NOMO-1 (cell line): ENCODE measurements around the gene PCTP.
A peak's percentile ranks its signal among the peaks of the same experiment; 100 is the strongest.

Experiments
- DNase-seq, 2 experiments: peaks; one replicate each; lab custom pipeline; 2025; ENCODE audit not compliant: unreplicated experiment in 2 of 2; lab: John Stamatoyannopoulos, UW

PCTP gene

GRCh38 chr17:55750750-55751657 lies at the start of gene PCTP:
TSS of gene PCTP (plus strand) at chr17:55751051. CDS start at chr17:55751104, 53 bp downstream.
- DNase-seq = peak; percentile 89 to 94

GRCh38 chr17:55702150-55702549 lies 48.7 kb upstream of the PCTP start:
- no peak for DNase-seq

GRCh38 chr17:55704401-55704800 lies 46.5 kb upstream of the PCTP start:
- peak; percentile 23 to 84 for DNase-seq

- no peak for DNase-seq
These were observed 45.0 kb upstream of the PCTP start for GRCh38 chr17:55705847-55706246.

- no peak for DNase-seq
These were observed 43.8 kb upstream of the PCTP start for GRCh38 chr17:55706808-55707773.

GRCh38 chr17:55708175-55708974 lies 42.5 kb upstream of the PCTP start:
- no peak for DNase-seq

- no peak for DNase-seq
These were observed 41.4 kb upstream of the PCTP start for GRCh38 chr17:55709440-55709839.

- no peak for DNase-seq
These were observed 40.9 kb upstream of the PCTP start for GRCh38 chr17:55709984-55710383.

- DNase-seq = peak; percentile 68 to 82
These were observed 40.4 kb upstream of the PCTP start for GRCh38 chr17:55710410-55710809.

- no peak for DNase-seq
These were observed 39.9 kb upstream of the PCTP start for GRCh38 chr17:55710829-55711496.

GRCh38 chr17:55717432-55717831 lies 33.4 kb upstream of the PCTP start:
- DNase-seq = no peak

- DNase-seq = peak; percentile 21 to 54
These were observed 32.7 kb upstream of the PCTP start for GRCh38 chr17:55717898-55718735.

GRCh38 chr17:55720919-55721836 lies 29.7 kb upstream of the PCTP start:
- no peak for DNase-seq

GRCh38 chr17:55722016-55722736 lies 28.7 kb upstream of the PCTP start:
- no peak for DNase-seq

- DNase-seq = peak in 1 of 2 experiments; percentile 7
These were observed 27.9 kb upstream of the PCTP start, which contains the start of gene TMEM100 for GRCh38 chr17:55722742-55723487. TSS of gene TMEM100 (minus strand) at chr17:55722864. CDS start at chr17:55721070, 1,794 bp downstream.

GRCh38 chr17:55723488-55723848 lies 27.4 kb upstream of the PCTP start:
- DNase-seq = no peak

- no peak for DNase-seq
These were observed 24.4 kb upstream of the PCTP start for GRCh38 chr17:55726440-55726839.
